IPS-NIHi7 (cell line): ENCODE data around the gene DENND1B.
"Not testable (repeated sequence)": the region's sequence is repeated elsewhere in the genome, so short reads cannot be mapped to it uniquely, and the experiment has no call there.

ENCODE experiments used
- DNase-seq: peaks from one replicate; pipeline ENCODE4 v3.0.0; 2012; ENCODE audit warnings: mixed read lengths; ENCODE audit errors: extremely low spot score

Gene DENND1B

GRCh38 chr1:197553281-197553680, 222.0 kb downstream of the DENND1B start:
- no peak for DNase-seq

DNA sequence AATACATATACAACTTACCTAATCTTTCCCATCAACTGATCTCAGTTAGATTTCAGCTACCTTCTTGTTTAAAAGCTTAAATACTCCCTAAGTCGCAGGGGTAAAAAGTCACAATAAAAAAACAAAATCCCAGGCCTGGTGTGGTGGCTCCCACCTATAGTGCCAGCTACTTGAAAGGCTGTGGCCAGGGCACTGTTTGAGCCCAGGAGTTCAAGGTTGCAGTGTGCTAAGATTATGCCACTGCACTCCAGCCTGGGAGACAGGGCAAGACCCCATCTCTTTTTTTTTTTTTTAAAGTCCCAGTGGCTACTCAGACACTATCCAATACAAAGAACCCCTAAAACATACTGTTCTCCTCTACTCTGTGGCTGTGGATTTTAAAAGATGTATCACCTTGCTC, 228.3 kb downstream of the DENND1B start:
- DNase-seq = no peak

DNA sequence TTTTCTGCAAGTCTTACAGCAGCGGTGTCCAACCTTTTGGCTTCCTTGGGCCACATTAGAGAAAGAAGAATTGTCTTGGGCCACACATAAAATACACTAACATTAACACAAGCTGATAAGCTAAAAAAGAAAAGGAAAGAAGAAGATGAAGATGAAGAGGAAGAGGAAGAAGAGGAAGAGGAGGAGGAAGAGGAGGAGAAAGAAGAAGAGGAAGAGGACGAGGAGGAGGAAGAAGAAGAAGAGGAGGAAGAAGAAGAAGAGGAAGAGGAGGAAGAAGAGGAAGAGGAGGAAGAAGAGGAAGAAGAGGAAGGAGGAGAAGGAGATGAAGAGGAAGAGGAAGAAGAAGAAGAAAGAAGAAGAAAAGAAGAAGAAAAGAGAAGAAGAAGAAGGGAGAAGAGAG, 230.7 kb downstream of the DENND1B start:
- DNase-seq = no peak

GRCh38 chr1:197544130-197544529, 231.2 kb downstream of the DENND1B start:
- no peak for DNase-seq

GRCh38 chr1:197541411-197541810, 233.9 kb downstream of the DENND1B start:
- DNase-seq = no peak

DNA sequence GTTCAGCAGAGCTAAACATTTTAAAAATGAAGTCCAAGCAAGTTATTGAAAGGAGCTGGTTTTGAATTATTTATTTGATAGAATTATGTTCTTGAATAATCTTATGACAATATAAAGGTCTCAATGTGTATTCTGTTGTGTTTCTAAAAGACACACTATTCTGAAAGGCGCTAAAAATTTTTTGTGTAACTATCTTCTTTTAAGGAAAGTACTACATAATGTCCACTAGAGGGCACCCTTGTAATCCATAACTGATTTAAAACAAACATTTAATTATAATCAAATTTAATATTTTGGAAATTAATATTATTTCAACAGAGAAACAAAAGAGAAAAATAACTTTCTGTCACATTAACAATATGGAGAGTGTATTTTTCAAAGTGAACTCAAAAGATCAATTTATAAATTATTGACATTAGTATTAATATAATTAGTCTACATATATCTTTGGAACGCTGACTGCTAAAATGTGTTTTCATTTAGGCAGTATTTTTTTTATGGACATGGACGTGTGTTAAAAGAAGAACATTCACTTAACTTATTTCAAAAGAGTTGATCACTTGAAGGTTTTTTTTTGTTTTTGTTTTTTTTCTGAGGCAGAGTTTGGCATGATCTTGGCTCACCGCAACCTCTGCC, 248.4 kb downstream of the DENND1B start:
- no peak for DNase-seq

- peak; percentile 25 for DNase-seq
These were observed 254.1 kb downstream of the DENND1B start for GRCh38 chr1:197521118-197521739.

GRCh38 chr1:197519741-197520334, 255.4 kb downstream of the DENND1B start:
- DNase-seq = peak; percentile 20

DNA sequence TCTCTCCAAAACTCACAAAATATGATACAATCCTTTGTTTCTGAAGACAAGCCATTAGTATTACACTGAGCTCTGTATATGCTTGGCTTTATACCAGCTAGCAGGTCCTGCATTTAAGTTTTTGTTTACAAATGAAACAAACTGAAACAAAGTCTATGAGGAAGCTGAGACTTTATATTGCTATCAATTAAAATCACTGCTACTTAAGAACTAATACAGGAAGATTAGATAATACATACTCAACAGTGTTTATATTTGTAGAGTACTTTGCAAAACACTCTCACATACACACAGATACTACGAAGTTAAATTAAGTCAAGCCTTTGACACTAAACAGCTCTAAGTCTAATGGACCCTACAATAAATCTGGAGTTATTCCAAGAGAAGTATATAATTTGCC, 259.9 kb downstream of the DENND1B start:
- no peak for DNase-seq

DNA sequence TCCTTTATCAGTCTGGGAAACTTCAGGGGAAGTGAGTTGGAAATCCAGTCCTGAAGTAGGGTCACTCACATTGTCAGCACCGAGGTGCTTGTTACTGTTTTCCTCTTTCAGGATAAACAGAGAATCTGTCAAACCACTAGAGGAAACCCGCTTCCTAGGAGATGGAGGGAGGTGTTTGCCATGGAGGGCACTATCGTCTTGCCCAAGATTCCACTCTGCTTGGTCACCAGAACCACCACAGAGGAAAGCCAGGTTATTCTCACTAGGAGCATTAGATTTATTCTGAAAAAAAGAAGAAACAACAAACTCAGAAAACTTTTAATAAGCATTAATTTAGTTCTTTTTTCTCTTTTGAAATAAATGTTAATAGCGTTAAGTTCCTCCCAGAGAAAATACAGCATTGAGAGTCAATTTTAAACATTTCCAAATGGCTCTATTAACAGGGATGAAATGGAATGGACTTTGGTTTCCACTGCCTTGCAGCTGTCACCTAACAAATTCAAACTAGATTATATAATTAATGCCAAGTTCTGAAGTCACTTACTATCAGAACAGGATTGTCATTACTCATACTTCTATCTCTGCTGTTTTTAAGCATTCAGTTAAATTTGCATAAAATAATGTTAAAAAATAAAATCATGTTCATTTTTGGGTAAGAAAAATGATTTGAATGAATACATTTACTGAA, 264.4 kb downstream of the DENND1B start:
- no peak for DNase-seq

DNA sequence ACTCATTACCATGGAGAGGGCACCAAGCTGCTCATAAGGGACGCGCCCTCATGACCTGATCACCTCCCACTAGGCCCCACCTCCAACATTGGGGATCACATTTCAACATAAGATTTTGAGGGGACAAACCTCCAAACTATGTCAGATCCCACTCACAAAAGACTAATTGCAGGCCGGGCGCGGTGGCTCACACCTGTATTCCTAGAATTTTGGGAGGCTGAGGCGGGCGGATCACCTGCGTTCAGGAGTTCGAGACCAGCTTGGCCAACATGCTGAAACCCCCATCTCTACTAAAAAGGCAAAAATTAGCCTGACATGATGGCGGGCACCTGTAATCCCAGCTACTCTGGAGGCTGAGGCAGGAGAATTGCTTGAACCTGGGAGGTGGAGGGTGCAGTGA, 278.6 kb downstream of the DENND1B start:
- DNase-seq = no peak

DNA sequence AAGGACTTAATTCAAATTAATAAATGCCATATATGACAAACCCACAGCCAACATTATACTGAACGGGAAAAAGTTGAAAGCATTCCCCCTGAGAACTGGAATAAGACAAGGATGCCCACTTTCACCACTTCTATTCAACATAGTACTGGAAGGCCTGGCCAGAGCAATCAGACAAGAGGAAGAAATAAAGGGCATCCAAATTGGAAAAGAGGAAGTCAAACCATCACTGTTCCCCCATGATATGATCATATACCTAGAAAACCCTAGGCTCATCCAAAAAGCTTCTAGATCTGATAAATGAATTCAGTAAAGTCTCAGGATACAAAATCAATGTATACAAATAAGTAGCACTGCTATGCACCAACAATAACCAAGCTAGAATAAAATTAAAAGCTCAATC, 283.8 kb downstream of the DENND1B start:
- DNase-seq = not testable (repeated sequence)

- no peak for DNase-seq
These were observed 288.3 kb downstream of the DENND1B start for GRCh38 chr1:197486946-197487345.

GRCh38 chr1:197485790-197486189, 289.5 kb downstream of the DENND1B start:
- DNase-seq = no peak

- no peak for DNase-seq
These were observed 294.2 kb downstream of the DENND1B start for GRCh38 chr1:197481101-197481500.

- DNase-seq = no peak
These were observed 294.8 kb downstream of the DENND1B start for GRCh38 chr1:197480446-197480845.

DNA sequence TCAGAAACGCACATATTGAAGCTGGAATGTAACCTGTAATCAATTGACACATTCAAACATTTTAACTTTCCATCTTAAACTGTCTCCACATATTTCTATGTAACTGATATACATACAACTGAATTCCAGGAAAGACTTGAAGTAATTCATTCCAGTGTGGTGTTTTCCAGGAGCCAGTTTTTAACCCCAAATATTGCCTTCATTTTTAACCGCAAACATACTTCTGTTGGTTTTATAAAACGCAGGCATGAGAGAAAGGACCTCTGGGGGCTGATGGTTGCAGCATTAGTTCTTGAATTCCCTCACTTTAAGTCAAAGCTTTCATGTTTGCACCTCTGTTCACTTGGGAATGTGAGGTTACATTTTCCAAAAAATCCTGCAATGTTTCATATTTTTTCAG, 303.1 kb downstream of the DENND1B start:
- no peak for DNase-seq

DNA sequence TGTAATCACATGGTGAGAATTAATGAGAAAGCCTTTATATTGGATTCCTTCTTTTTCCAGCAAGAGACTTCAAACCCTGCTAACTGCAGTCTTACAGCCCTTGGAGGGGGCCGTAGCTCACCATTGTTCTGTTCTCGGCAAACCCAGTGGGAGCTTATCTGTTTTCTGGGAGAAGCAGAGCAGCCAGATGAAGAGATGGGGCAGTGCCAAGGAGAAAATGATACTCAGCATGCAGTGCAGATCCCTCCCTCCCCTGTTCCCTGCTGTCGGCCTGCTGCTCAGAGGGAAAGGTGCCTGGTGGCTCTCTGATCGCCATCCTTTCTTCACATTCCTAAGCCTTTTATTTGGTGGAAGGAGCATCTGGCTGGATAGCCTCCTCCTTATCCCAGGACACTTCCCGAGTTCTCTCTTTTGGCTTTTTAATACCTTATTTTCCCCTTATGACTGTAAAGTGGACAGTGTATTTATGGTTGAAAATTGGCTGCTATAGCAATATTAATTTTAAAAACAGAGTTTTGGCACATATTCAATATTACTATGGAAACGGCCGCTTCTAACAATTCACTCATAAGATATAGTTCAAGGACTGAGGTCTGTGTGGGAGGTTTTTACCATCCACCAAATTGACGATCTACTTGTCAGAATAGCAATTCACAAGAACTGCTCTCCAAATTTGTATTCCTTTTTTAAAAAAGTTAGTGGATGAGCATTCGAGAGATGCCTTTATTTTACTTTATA, 303.9 kb downstream of the DENND1B start:
- peak; percentile 60 for DNase-seq

GRCh38 chr1:197470330-197470729, 304.9 kb downstream of the DENND1B start:
- no peak for DNase-seq

- DNase-seq = no peak
These were observed 305.6 kb downstream of the DENND1B start for GRCh38 chr1:197469620-197470210.

DNA sequence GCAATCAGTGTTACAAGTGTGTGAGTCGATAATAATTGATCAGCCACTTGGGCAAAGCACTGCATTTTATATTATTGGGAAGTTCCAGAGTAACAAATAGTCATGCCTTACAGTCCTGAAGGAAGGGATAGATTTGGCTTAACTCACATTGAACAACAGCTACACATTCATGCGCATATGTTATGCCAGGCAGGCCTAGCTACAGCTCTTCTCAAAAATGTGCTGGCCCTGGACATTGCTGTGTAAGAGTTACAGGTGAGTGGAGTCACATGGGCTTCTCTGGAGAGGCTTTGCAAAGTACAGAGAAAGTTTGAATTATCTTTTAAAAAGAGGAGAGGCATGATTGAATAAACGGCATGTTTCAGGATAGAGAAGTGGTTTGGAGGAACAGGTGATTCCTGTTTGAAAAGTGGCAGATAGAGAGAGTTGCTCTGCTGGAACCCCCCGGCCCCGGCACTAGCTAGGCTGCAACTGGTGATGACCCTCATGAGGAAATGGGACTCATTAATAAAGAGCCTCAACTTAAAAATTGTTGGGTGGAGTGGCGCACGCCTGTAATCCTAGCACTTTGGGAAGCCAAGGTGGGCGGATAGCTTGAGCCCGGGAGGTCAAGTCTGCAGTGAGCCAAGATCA, 306.6 kb downstream of the DENND1B start:
- no peak for DNase-seq
